K562 (cell line): ENCODE measurements around the gene ZNF280C. TPM values are rescaled to one million over a fixed set of nuclear protein-coding genes. Genes with fewer than 3 reads are reported as not detected.

ENCODE experiments used
- BACH1 ChIP-seq: fragments of 200-800 bp; sonication (Bioruptor generic); IDR thresholded peaks from 2 replicates; pipeline ENCODE4 v1.6.1; 2016; ENCODE audit warnings: missing genetic modification characterization, missing compliant biosample characterization
- BCOR ChIP-seq: fragments of 450-650 bp; IDR thresholded peaks from 2 replicates; pipeline ENCODE4 v1.6.1; 2016
- CBFA2T3 ChIP-seq: fragments of 450-650 bp; IDR thresholded peaks from 2 replicates; pipeline ENCODE4 v1.6.1; 2017
- CBX8 ChIP-seq: fragments of 200-600 bp; sonication (generic); IDR thresholded peaks from 2 replicates; pipeline ENCODE4 v1.6.1; 2012; ENCODE audit warnings: borderline replicate concordance, mixed run types, low read depth, mild to moderate bottlenecking, moderate library complexity, mixed read lengths, low read length, control low read depth, inconsistent platforms; ENCODE audit not compliant: poor library complexity, severe bottlenecking; ENCODE audit errors: extremely low read depth
- CEBPG ChIP-seq, 3 experiments: fragments of 200-800 bp in 1 of 3; sonication (Bioruptor generic) in 1 of 3; sonication (generic) in 1 of 3; formaldehyde crosslinking in 1 of 3; IDR thresholded peaks in 2 of 3; conservative IDR thresholded peaks in 1 of 3; 2 replicates each; pipeline versions ENCODE4 v1.6.1 to v1.8.0; 2016 to 2022; ENCODE audit warnings: missing compliant biosample characterization in 2 of 3, missing genetic modification characterization in 2 of 3, mild to moderate bottlenecking in 1 of 3, missing genetic modification reagents in 1 of 3
- CREM ChIP-seq: IDR thresholded peaks from 2 replicates; pipeline ENCODE4 v1.6.1; 2014; ENCODE audit warnings: antibody characterized with exemption, low read depth
- DPF2 ChIP-seq: fragments of 450-650 bp; IDR thresholded peaks from 2 replicates; pipeline ENCODE4 v1.6.1; 2016
- GABPB1 ChIP-seq: sonication (generic); formaldehyde crosslinking; IDR thresholded peaks from 2 replicates; pipeline ENCODE4 v1.8.0; 2022; ENCODE audit warnings: mild to moderate bottlenecking, missing genetic modification reagents
- ILF3 ChIP-seq: fragments of 450-650 bp; IDR thresholded peaks from 2 replicates; pipeline ENCODE4 v1.6.1; 2018; ENCODE audit warnings: antibody characterized with exemption, mild to moderate bottlenecking, moderate library complexity, borderline replicate concordance
- JUND ChIP-seq, 2 experiments: IDR thresholded peaks; 2 replicates in 1 of 2; 3 replicates in 1 of 2; pipeline ENCODE4 v1.6.1; 2011; ENCODE audit warnings: borderline replicate concordance in 2 of 2, low read depth in 2 of 2, low read length in 2 of 2, improper control_type of control experiment in 1 of 2, missing biosample characterization in 1 of 2, missing genetic modification characterization in 1 of 2, missing genetic modification reagents in 1 of 2
- MCM5 ChIP-seq: fragments of 450-650 bp; IDR thresholded peaks from 2 replicates; pipeline ENCODE4 v1.6.1; 2016; ENCODE audit warnings: low read depth
- MEF2A ChIP-seq: IDR thresholded peaks from 2 replicates; pipeline ENCODE4 v1.6.1; 2011; ENCODE audit warnings: low read depth, mild to moderate bottlenecking, low read length, moderate library complexity; ENCODE audit not compliant: control insufficient read depth
- MEIS2 ChIP-seq: fragments of 450-650 bp; IDR thresholded peaks from 2 replicates; pipeline ENCODE4 v1.6.1; 2014; ENCODE audit warnings: mild to moderate bottlenecking; ENCODE audit not compliant: partially characterized antibody
- NBN ChIP-seq: fragments of 450-650 bp; IDR thresholded peaks from 2 replicates; pipeline ENCODE4 v1.6.1; 2016; ENCODE audit warnings: low read depth, mild to moderate bottlenecking
- PPARD ChIP-seq: fragments of 250-450 bp; sonication (Bioruptor Pico); IDR thresholded peaks from 2 replicates; pipeline ENCODE4 v1.8.0; 2022; ENCODE audit warnings: inconsistent platforms, mild to moderate bottlenecking, moderate library complexity
- SMARCA4 ChIP-seq: fragments of 450-650 bp; IDR thresholded peaks from 2 replicates; pipeline ENCODE4 v1.6.1; 2016
- TOE1 ChIP-seq, 2 experiments: fragments of 450-650 bp in 1 of 2; sonication (generic) in 1 of 2; formaldehyde crosslinking in 1 of 2; IDR thresholded peaks; 2 replicates each; pipeline versions ENCODE4 v1.7.1 to v1.8.0; 2016 to 2022; ENCODE audit warnings: borderline replicate concordance in 2 of 2, mild to moderate bottlenecking in 2 of 2, antibody characterized with exemption in 1 of 2, inconsistent platforms in 1 of 2, low read depth in 1 of 2, missing genetic modification reagents in 1 of 2, moderate library complexity in 1 of 2
- YBX1 ChIP-seq: fragments of 450-650 bp; IDR thresholded peaks from 2 replicates; pipeline ENCODE4 v1.7.1; 2016; ENCODE audit warnings: mild to moderate bottlenecking
- ZNF584 ChIP-seq: fragments of 200-800 bp; sonication (Bioruptor generic); IDR thresholded peaks from 2 replicates; pipeline ENCODE4 v1.6.1; 2016; ENCODE audit warnings: low read depth, mild to moderate bottlenecking, missing genetic modification characterization, missing compliant biosample characterization
- polyA plus RNA-seq, 8 experiments: library from polyadenylated mRNA; depleted of rRNA in 4 of 8; stranded (reverse) in 5 of 8; unstranded in 3 of 8; fragments of >200 nt; fragmentation: Nextera tagmentation in 2 of 8; fragmentation: Illumina TruSeq in 1 of 8; extraction: Ambion mirVana in 2 of 8; extraction: Trizol in 1 of 8; gene quantifications; 2 replicates each; pipeline versions ENCODE4 v1.2.1 to v1.2.3, GENCODE V29; 2011 to 2014; ENCODE audit warnings: inconsistent platforms in 1 of 8, missing spikeins in 1 of 8
- total RNA-seq, 7 experiments: library from RNA; depleted of rRNA in 6 of 7; stranded (reverse); fragments of >200 nt in 6 of 7; fragmentation: Illumina TruSeq in 2 of 7; extraction: Trizol in 2 of 7; gene quantifications; 2 replicates each; pipeline versions ENCODE4 v1.2.1 to v1.2.3, GENCODE V29; 2011 to 2021; ENCODE audit warnings: low replicate concordance in 1 of 7
- TF ChIP-seq, protein P1 (sequence below): sonication (generic); IDR thresholded peaks from 2 replicates; pipeline ENCODE4 v1.6.1; 2016
- TF ChIP-seq, protein P2 (sequence below): sonication (generic); formaldehyde crosslinking; IDR thresholded peaks from 2 replicates; pipeline ENCODE4 v1.8.1; 2023; ENCODE audit warnings: mild to moderate bottlenecking, missing genetic modification reagents
- TF ChIP-seq, protein P3 (sequence below): IDR thresholded peaks from 2 replicates; pipeline ENCODE4 v1.6.1; 2011; ENCODE audit warnings: borderline replicate concordance, low read depth, mild to moderate bottlenecking, moderate library complexity, low read length; ENCODE audit not compliant: insufficient read depth, poor library complexity, severe bottlenecking
- TF ChIP-seq, protein P4 (sequence below): IDR thresholded peaks from 2 replicates; pipeline ENCODE4 v1.6.1; 2016; ENCODE audit warnings: missing genetic modification characterization, missing compliant biosample characterization

ZNF280C gene
- total and polyA plus RNA-seq, 9 of the 15 experiments (the other 6 are each of a cell fraction or from before 2014, with no cell fraction given), result 1.6 to 8.3 (median 4.4) TPM

- TF ChIP-seq CEBPG (CRISPR knock-in tag; IDR thresholded peaks at IDR 0.05) (no peak), CEBPG (tag; conservative IDR thresholded peaks at IDR 0.05 in 1 of 2, IDR thresholded peaks at IDR 0.05 in 1 of 2) (no peak), PPARD (CRISPR knock-in tag) (no peak), TOE1 (IDR thresholded peaks at IDR 0.05; ENCODE audit: borderline replicate concordance) (no peak), TOE1 (CRISPR knock-in tag; IDR thresholded peaks at IDR 0.05; ENCODE audit: borderline replicate concordance, low read depth) (no peak), ZNF584 (CRISPR knock-in tag) (no peak), CREM (peak; percentile 70), MEF2A (no peak), BCOR (no peak), MCM5 (no peak), DPF2 (peak; percentile 59; the same call in 1 of the 2 replicates), GABPB1 (CRISPR knock-in tag) (no peak), MEIS2 (peak; percentile 84), BACH1 (tag) (no peak), NBN (no peak), YBX1 (no peak), JUND (IDR thresholded peaks at IDR 0.05; ENCODE audit: borderline replicate concordance, low read depth, low read length) (peak; percentile 84), JUND (tag; IDR thresholded peaks at IDR 0.05; ENCODE audit: borderline replicate concordance, low read depth, low read length) (peak; percentile 64; the same call in 1 of the 3 replicates), CBX8 (no peak), ILF3 (no peak), SMARCA4 (peak; percentile 35; the same call in 1 of the 2 replicates), CBFA2T3 (no peak)
- TF ChIP-seq, protein P1, sequence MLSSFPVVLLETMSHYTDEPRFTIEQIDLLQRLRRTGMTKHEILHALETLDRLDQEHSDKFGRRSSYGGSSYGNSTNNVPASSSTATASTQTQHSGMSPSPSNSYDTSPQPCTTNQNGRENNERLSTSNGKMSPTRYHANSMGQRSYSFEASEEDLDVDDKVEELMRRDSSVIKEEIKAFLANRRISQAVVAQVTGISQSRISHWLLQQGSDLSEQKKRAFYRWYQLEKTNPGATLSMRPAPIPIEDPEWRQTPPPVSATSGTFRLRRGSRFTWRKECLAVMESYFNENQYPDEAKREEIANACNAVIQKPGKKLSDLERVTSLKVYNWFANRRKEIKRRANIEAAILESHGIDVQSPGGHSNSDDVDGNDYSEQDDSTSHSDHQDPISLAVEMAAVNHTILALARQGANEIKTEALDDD, result no peak
- TF ChIP-seq, protein P2, sequence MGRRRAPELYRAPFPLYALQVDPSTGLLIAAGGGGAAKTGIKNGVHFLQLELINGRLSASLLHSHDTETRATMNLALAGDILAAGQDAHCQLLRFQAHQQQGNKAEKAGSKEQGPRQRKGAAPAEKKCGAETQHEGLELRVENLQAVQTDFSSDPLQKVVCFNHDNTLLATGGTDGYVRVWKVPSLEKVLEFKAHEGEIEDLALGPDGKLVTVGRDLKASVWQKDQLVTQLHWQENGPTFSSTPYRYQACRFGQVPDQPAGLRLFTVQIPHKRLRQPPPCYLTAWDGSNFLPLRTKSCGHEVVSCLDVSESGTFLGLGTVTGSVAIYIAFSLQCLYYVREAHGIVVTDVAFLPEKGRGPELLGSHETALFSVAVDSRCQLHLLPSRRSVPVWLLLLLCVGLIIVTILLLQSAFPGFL (CRISPR knock-in tag), result no peak
- TF ChIP-seq, protein P3, sequence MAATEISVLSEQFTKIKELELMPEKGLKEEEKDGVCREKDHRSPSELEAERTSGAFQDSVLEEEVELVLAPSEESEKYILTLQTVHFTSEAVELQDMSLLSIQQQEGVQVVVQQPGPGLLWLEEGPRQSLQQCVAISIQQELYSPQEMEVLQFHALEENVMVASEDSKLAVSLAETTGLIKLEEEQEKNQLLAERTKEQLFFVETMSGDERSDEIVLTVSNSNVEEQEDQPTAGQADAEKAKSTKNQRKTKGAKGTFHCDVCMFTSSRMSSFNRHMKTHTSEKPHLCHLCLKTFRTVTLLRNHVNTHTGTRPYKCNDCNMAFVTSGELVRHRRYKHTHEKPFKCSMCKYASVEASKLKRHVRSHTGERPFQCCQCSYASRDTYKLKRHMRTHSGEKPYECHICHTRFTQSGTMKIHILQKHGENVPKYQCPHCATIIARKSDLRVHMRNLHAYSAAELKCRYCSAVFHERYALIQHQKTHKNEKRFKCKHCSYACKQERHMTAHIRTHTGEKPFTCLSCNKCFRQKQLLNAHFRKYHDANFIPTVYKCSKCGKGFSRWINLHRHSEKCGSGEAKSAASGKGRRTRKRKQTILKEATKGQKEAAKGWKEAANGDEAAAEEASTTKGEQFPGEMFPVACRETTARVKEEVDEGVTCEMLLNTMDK, result no peak
- TF ChIP-seq, protein P4, sequence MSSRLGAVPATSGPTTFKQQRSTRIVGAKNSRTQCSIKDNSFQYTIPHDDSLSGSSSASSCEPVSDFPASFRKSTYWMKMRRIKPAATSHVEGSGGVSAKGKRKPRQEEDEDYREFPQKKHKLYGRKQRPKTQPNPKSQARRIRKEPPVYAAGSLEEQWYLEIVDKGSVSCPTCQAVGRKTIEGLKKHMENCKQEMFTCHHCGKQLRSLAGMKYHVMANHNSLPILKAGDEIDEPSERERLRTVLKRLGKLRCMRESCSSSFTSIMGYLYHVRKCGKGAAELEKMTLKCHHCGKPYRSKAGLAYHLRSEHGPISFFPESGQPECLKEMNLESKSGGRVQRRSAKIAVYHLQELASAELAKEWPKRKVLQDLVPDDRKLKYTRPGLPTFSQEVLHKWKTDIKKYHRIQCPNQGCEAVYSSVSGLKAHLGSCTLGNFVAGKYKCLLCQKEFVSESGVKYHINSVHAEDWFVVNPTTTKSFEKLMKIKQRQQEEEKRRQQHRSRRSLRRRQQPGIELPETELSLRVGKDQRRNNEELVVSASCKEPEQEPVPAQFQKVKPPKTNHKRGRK, result no peak
These were observed 8.4 kb downstream of the ZNF280C start (continued) for GRCh38 chrX:130260316-130260715.
